ENCODE measurements around the gene NDUFV2. TPM values are rescaled to one million over a fixed set of nuclear protein-coding genes. Genes with fewer than 3 reads are reported as not detected.
"Not testable (repeated sequence)": the region's sequence is repeated elsewhere in the genome, so short reads cannot be mapped to it uniquely, and the experiment has no call there.

The NDUFV2 gene
- total and polyA plus RNA-seq, 2 experiments from 2014 or later, result 111 to 391 TPM

GRCh38 chr18:9082711-9083510 is 19.6 kb upstream of the NDUFV2 start:
- Histone ChIP-seq H3K27ac (no peak overlapping the region), H3K27me3 (peaks cover 45% of the 10 kb centered on the region), H3K4me1 (ENCODE audit: low read depth) (no peaks in the 10 kb centered on the region), H3K36me3 (no peaks in the 10 kb centered on the region), H3K9me3 (ENCODE audit: low read depth) (no peaks in the 10 kb centered on the region), H3K4me3 (no peak overlapping the region)
- TF ChIP-seq CTCF (IDR thresholded peaks at IDR 0.05; ENCODE audit: low read depth, low read length), result no peak
- DNase-seq (ENCODE audit: low read depth in 1 of 2, low spot score in 1 of 2), result no peak

GRCh38 chr18:9086015-9086414 is 16.5 kb upstream of the NDUFV2 start:
- H3K4me1 ChIP-seq (ENCODE audit: low read depth), result no peaks in the 10 kb centered on the region
- no peak overlapping the region for H3K4me3 ChIP-seq
- DNase-seq (ENCODE audit: low read depth in 1 of 2, low spot score in 1 of 2), result no peak
- H3K27ac ChIP-seq, result no peak overlapping the region
- H3K9me3 ChIP-seq (ENCODE audit: low read depth), result no peaks in the 10 kb centered on the region
- TF ChIP-seq CTCF (IDR thresholded peaks at IDR 0.05; ENCODE audit: low read depth, low read length), result no peak
- peaks cover 31% of the 10 kb centered on the region for H3K27me3 ChIP-seq
- no peaks in the 10 kb centered on the region for H3K36me3 ChIP-seq

- no peak for TF ChIP-seq CTCF (IDR thresholded peaks at IDR 0.05; ENCODE audit: low read depth, low read length)
- Histone ChIP-seq H3K9me3 (ENCODE audit: low read depth) (no peaks in the 10 kb centered on the region), H3K4me1 (ENCODE audit: low read depth) (no peaks in the 10 kb centered on the region), H3K4me3 (no peak overlapping the region), H3K27ac (no peak overlapping the region), H3K36me3 (no peaks in the 10 kb centered on the region), H3K27me3 (peaks cover 26% of the 10 kb centered on the region)
- DNase-seq (ENCODE audit: low read depth in 1 of 2, low spot score in 1 of 2), result no peak
Measured at GRCh38 chr18:9086624-9087023, 15.9 kb upstream of the NDUFV2 start.

- Histone ChIP-seq H3K27ac (no peak overlapping the region), H3K36me3 (no peaks in the 10 kb centered on the region), H3K27me3 (peaks cover 26% of the 10 kb centered on the region), H3K4me1 (ENCODE audit: low read depth) (no peaks in the 10 kb centered on the region), H3K9me3 (ENCODE audit: low read depth) (no peaks in the 10 kb centered on the region), H3K4me3 (no peak overlapping the region)
- no peak for TF ChIP-seq CTCF (IDR thresholded peaks at IDR 0.05; ENCODE audit: low read depth, low read length)
- DNase-seq (ENCODE audit: low read depth in 1 of 2, low spot score in 1 of 2), result no peak
Measured at GRCh38 chr18:9087144-9087543, 15.4 kb upstream of the NDUFV2 start.

- H3K9me3 ChIP-seq (ENCODE audit: low read depth), result no peaks in the 10 kb centered on the region
- H3K27ac ChIP-seq, result no peak overlapping the region
- no peaks in the 10 kb centered on the region for H3K36me3 ChIP-seq
- H3K4me3 ChIP-seq, result no peak overlapping the region
- no peak for DNase-seq (ENCODE audit: low read depth in 1 of 2, low spot score in 1 of 2)
- no peak for TF ChIP-seq CTCF (IDR thresholded peaks at IDR 0.05; ENCODE audit: low read depth, low read length)
- H3K4me1 ChIP-seq (ENCODE audit: low read depth), result no peaks in the 10 kb centered on the region
- H3K27me3 ChIP-seq, result peaks cover 15% of the 10 kb centered on the region
Measured at GRCh38 chr18:9088252-9088651, 14.2 kb upstream of the NDUFV2 start.

GRCh38 chr18:9088727-9089126 is 13.8 kb upstream of the NDUFV2 start:
- H3K4me1 ChIP-seq (ENCODE audit: low read depth); H3K9me3 ChIP-seq (ENCODE audit: low read depth); H3K36me3 ChIP-seq; DNase-seq (ENCODE audit: low read depth in 1 of 2, low spot score in 1 of 2); H3K27ac ChIP-seq; H3K4me3 ChIP-seq: not testable (repeated sequence)
- H3K27me3 ChIP-seq, result peaks cover 11% of the 10 kb centered on the region

Measured in cardiac muscle cell (in vitro differentiated cells and primary cell).